NCI-H510A treated with DMSO at 0.1 percent for 48 hours (cell line): ENCODE results near the gene LIN54.
"Not testable (repeated sequence)": the region's sequence is repeated elsewhere in the genome, so short reads cannot be mapped to it uniquely, and the experiment has no call there.

Source experiments
- DNase-seq: peaks from one replicate; lab custom pipeline; 2025; lab: John Stamatoyannopoulos, UW

LIN54 gene

GRCh38 chr4:83012200-83012686 lies 1.6 kb upstream of the LIN54 start:
- DNase-seq, result peak; percentile 29

- peak; percentile 29 for DNase-seq
Observed at GRCh38 chr4:83011689-83012199, 1.1 kb upstream of the LIN54 start.

- DNase-seq, result peak; percentile 36
Observed at GRCh38 chr4:83010111-83010521, 507 bp downstream of the LIN54 start.

- peak; percentile 10 for DNase-seq
Observed at GRCh38 chr4:83009529-83009928, 1.1 kb downstream of the LIN54 start.

GRCh38 chr4:83003044-83003791 lies 7.4 kb downstream of the LIN54 start:
- DNase-seq, result not testable (repeated sequence)

- DNase-seq, result no peak
Observed at GRCh38 chr4:83002329-83002728, 8.3 kb downstream of the LIN54 start.

GRCh38 chr4:82998898-82999297 lies 11.7 kb downstream of the LIN54 start:
- DNase-seq, result no peak

GRCh38 chr4:82994834-82995233 lies 15.8 kb downstream of the LIN54 start:
- no peak for DNase-seq

- no peak for DNase-seq
Observed at GRCh38 chr4:82989575-82990429, 20.8 kb downstream of the LIN54 start.

GRCh38 chr4:82988323-82988832 lies 22.2 kb downstream of the LIN54 start:
- DNase-seq, result no peak

- not testable (repeated sequence) for DNase-seq
Observed at GRCh38 chr4:82987519-82987918, 23.1 kb downstream of the LIN54 start.

GRCh38 chr4:82984459-82984858 lies 26.2 kb downstream of the LIN54 start:
- DNase-seq, result no peak

GRCh38 chr4:82983444-82983843 lies 27.2 kb downstream of the LIN54 start:
- DNase-seq, result no peak

- no peak for DNase-seq
Observed at GRCh38 chr4:82981138-82981537, 29.5 kb downstream of the LIN54 start.

GRCh38 chr4:82975792-82976191 lies 34.8 kb downstream of the LIN54 start:
- no peak for DNase-seq

- no peak for DNase-seq
Observed at GRCh38 chr4:82969414-82969813, 41.2 kb downstream of the LIN54 start.

GRCh38 chr4:82968972-82969371 lies 41.7 kb downstream of the LIN54 start:
- DNase-seq, result no peak

GRCh38 chr4:82965763-82966162 lies 44.9 kb downstream of the LIN54 start:
- no peak for DNase-seq

- DNase-seq, result no peak
Observed at GRCh38 chr4:82957045-82957444, 53.6 kb downstream of the LIN54 start.

- DNase-seq, result no peak
Observed at GRCh38 chr4:82954212-82954611, 56.4 kb downstream of the LIN54 start.

GRCh38 chr4:82951196-82951595 lies 59.4 kb downstream of the LIN54 start:
- DNase-seq, result no peak

GRCh38 chr4:82948647-82949204 lies 61.9 kb downstream of the LIN54 start:
- no peak for DNase-seq
